Lower leg skin (tissue), 4 donors: ENCODE results near the gene ZEB2. TPM values are rescaled to one million over a fixed set of nuclear protein-coding genes. Genes with fewer than 3 reads are reported as not detected.
A peak's percentile ranks its signal among the peaks of the same experiment; 100 is the strongest.
"Not testable (repeated sequence)": the region's sequence is repeated elsewhere in the genome, so short reads cannot be mapped to it uniquely, and the experiment has no call there.

Experiments used
- DNase-seq, 2 donors: peaks; one replicate each; pipeline ENCODE4 v3.0.0-alpha.2; 2019; ENCODE audit warnings: low spot score in 2 of 2
- H3K4me3 ChIP-seq: fragments of 200-600 bp; sonication (generic); 2 replicates; pipeline ENCODE4 v1.5.1; 2017; ENCODE audit warnings: mild to moderate bottlenecking, low read depth; ENCODE audit not compliant: poor library complexity, severe bottlenecking
- POLR2A ChIP-seq, 2 donors: fragments of 450-650 bp; IDR thresholded peaks; one replicate each; pipeline ENCODE4 v1.6.1; 2016 to 2017; ENCODE audit warnings: antibody characterized with exemption in 2 of 2, mild to moderate bottlenecking in 1 of 2, moderate library complexity in 1 of 2
- WGBS, 2 donors: methylation state at CpG; one replicate each; pipeline ENCODE4 v1.1.5; 2018; 5-methylcytosine and 5-hydroxymethylcytosine counted together
- intact Hi-C: fragments of 100-400 bp; cut with DNase I; formaldehyde crosslinking; loops from one replicate; pipeline ENCODE4 v1.15.0; 2023; ENCODE audit warnings: low total_unique reads
- total RNA-seq, 4 donors: library from RNA; depleted of rRNA; stranded (reverse); fragments of >200 nt; gene quantifications; one replicate each; pipeline ENCODE4 v1.1.0, GENCODE V29; 2016
- TF ChIP-seq, protein P1 (sequence below), 3 donors: fragments of 450-650 bp; IDR thresholded peaks; one replicate each; pipeline ENCODE4 v1.5.1; 2016; ENCODE audit warnings: antibody characterized with exemption in 3 of 3, mild to moderate bottlenecking in 3 of 3, moderate library complexity in 2 of 3

Gene ZEB2
- total RNA-seq, 4 donors from 2014 or later = 13.8 to 38.8 (median 30.3) TPM

DNA sequence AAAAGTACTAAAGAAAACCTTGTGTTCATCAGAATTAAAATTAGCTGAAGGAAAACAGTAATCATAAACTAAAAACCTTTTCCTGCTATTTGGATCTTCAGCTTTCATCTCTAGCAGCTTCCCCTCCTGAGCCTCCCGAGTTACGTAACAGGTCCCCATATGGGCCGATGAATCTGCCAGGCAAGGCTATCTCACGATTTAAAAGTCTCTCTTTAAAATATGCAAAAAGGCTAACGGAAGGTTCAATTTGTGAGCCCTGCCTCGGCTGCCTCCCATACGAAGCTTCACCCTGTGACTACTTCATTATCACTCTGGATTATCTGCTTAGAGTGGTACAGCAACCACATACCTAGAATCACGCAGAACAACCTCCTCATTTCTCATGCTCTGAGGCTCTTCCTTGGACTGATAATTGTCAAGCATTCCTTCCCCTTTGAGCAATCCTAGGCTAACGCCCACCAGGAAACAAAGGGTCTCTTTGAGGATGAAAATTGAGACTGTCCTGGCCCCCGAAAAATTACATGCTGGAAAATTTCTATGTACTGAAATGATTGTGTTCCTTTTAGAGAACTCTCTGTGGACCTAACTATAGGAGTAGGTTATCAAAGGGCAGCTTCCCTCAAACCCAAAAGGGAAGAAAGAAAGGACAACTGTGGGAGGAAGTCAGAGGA is 147.4 kb downstream of the ZEB2 start:
- intact Hi-C loops = no loop called here
- WGBS, 2 donors = 41 to 43% methylated on average over 10 of the region's 10 CpGs
- TF ChIP-seq POLR2A (IDR thresholded peaks at IDR 0.05) = no peak
- TF ChIP-seq, protein P1, sequence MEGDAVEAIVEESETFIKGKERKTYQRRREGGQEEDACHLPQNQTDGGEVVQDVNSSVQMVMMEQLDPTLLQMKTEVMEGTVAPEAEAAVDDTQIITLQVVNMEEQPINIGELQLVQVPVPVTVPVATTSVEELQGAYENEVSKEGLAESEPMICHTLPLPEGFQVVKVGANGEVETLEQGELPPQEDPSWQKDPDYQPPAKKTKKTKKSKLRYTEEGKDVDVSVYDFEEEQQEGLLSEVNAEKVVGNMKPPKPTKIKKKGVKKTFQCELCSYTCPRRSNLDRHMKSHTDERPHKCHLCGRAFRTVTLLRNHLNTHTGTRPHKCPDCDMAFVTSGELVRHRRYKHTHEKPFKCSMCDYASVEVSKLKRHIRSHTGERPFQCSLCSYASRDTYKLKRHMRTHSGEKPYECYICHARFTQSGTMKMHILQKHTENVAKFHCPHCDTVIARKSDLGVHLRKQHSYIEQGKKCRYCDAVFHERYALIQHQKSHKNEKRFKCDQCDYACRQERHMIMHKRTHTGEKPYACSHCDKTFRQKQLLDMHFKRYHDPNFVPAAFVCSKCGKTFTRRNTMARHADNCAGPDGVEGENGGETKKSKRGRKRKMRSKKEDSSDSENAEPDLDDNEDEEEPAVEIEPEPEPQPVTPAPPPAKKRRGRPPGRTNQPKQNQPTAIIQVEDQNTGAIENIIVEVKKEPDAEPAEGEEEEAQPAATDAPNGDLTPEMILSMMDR (IDR thresholded peaks at IDR 0.05) = no peak
- no peak overlapping the region for H3K4me3 ChIP-seq
- peak in 1 of 2 donors; percentile 41 for DNase-seq

DNA sequence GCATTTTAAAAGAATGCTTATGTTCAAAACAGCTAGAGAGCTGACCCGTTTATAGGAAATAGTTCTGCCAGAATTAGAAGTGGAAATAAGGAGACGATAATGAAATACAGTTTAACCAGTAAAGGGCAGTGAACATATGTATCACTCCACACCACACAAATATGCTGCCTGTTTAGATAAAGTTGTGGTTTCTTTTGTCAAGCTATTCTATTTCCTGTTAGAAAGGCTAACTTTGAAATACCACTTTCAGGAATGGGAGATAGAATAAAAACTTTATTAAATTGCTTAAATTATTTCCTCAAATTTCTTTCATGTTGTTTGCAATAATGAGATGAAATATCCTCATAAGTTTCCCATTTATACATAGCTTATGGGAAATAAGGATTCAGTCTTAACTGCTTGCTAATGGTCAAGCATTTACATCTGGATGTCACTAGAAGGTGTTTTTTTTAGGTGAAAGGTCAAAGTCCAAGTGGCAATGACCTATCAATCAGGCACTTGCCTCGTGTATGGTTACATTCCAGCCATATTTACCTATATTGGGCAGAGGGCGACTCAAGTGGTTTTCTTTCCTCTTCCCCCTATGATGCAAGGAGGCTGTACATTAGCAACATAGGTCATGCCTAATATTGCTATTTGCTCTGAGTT is 148.9 kb downstream of the ZEB2 start:
- WGBS, 2 donors = 59 to 68% methylated on average over 4 of the region's 4 CpGs
- DNase-seq = no peak
- no peak overlapping the region for H3K4me3 ChIP-seq
- no peak for TF ChIP-seq POLR2A (IDR thresholded peaks at IDR 0.05)
- TF ChIP-seq, protein P1 (IDR thresholded peaks at IDR 0.05) = no peak
- intact Hi-C loops = no loop called here

DNA sequence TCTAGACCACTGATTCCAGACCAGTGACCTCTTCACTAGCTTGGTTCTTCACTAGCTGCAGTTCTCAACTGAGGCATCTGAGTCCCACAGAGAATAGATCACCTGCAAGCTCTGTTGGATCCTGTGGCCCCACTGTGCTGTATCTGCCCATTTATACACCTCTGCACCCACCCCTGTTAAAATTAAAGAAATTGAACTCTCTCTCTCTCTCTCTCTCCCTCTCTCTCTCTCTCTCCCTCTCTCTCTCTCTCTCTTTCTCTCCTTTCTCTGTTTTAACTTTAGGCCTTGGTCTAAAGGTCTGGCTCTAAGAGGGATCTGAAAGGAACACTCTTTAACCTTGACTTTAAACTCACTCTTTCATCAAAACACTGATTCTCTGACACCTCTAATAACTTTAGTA is 150.5 kb downstream of the ZEB2 start:
- H3K4me3 ChIP-seq = no peak overlapping the region
- TF ChIP-seq, protein P1 (IDR thresholded peaks at IDR 0.05) = no peak
- no peak for TF ChIP-seq POLR2A (IDR thresholded peaks at IDR 0.05)
- no peak for DNase-seq
- intact Hi-C loops = no loop called here

DNA sequence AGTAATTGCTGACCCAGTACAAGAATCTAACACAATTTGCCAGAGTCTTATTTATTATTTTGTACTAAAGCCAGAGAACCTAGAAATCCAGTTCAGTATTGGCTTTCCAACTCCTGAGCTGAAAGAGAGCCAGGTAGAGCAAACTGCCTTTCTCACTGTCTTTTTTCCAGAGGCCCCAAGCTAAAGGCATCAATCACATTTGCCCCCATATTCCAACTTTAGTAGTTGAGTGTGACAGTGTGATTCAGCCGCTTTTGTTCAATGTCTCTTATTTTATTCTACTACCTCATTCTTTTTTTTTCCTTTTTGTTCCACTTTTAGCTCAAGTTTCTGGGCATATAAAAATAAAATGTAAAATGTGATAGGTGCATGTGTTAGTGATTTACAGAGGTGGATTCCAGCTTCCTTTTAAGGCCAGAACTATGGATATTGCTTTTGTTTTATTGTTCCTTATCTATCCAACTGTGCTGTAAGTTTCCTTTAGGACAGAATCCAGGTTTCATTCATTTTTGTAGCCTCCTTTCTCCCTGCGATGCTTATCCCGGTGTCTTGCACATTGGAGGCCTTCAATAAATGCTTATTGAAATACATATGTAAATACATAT is 153.0 kb downstream of the ZEB2 start:
- DNase-seq = no peak
- WGBS, 2 donors = 87 to 90% methylated on average over 3 of the region's 3 CpGs
- TF ChIP-seq, protein P1 (IDR thresholded peaks at IDR 0.05) = no peak
- TF ChIP-seq POLR2A (IDR thresholded peaks at IDR 0.05) = no peak
- intact Hi-C loops = no loop called here
- H3K4me3 ChIP-seq = no peak overlapping the region

DNA sequence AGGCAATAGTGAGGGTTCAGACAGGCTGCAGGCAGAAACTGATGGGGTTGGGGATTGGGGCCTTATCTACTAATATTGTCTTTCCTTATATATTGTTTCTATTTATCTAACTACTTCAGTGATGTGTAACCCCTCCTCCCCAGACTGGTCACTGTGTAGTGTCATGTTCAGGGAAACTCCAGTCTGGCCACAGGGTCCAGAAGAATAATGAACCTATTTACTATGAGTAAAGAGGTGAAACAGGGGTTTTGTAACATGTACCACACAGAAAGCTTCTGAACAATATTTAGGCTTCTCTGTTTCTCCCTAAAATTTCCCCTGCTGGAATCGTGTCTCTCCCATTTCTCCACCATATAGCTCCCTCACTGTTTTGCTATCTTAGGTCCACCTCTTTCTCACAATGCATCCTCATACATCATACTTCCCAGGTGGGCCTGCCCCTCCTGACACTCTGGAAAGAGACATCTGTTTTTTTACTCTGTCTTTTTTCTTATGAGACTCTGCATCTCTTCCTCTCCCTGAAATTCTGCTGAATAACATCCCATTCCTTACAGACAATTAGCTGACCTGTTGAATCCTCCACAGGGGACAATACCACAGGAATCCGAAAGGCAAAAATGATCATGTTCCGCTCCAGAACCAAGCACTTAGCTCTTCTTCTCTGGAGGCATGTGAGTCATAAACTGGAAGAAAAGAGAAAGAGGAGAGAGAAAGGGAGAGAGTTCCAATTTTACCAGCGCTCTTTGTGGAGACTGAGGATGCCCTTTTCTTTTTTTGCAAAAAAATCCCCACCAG is 154.8 kb downstream of the ZEB2 start:
- no peak overlapping the region for H3K4me3 ChIP-seq
- TF ChIP-seq POLR2A (IDR thresholded peaks at IDR 0.05) = no peak
- TF ChIP-seq, protein P1 (IDR thresholded peaks at IDR 0.05) = no peak
- WGBS, 2 donors = 93 to 96% methylated on average over 4 of the region's 4 CpGs
- intact Hi-C loops = no loop called here
- DNase-seq = no peak

DNA sequence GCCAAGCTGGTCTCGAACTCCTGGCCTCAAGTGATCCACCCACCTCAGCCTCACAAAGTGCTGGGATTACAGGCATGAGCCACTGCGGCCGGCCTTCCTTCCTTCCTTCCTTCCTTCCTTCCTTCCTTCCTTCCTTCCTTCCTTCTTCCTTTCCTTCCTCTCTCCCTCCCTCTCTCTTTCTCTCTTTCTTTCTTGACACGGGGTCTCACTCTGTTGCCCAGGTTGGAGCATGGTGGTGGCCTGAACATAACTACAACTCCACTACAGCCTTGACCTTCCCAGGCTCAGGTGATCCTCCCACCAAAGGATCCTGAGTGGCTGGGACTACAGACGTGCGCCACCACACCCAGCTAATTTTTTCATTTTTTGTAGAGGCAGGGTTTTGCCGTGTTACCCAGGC is 155.7 kb downstream of the ZEB2 start:
- WGBS, 2 donors = 92 to 93% methylated on average over 7 of the region's 7 CpGs
- intact Hi-C loops, H3K4me3 ChIP-seq, DNase-seq: not testable (repeated sequence)
